NOMO-1 treated with dmso at 0.1 percent for 144 hours (cell line): ENCODE results near the gene COLEC12.
"Not testable (repeated sequence)": the region's sequence is repeated elsewhere in the genome, so short reads cannot be mapped to it uniquely, and the experiment has no call there.

Source experiments
- DNase-seq: peaks from one replicate; lab custom pipeline; 2025; ENCODE audit not compliant: unreplicated experiment; lab: John Stamatoyannopoulos, UW

Gene COLEC12

DNA sequence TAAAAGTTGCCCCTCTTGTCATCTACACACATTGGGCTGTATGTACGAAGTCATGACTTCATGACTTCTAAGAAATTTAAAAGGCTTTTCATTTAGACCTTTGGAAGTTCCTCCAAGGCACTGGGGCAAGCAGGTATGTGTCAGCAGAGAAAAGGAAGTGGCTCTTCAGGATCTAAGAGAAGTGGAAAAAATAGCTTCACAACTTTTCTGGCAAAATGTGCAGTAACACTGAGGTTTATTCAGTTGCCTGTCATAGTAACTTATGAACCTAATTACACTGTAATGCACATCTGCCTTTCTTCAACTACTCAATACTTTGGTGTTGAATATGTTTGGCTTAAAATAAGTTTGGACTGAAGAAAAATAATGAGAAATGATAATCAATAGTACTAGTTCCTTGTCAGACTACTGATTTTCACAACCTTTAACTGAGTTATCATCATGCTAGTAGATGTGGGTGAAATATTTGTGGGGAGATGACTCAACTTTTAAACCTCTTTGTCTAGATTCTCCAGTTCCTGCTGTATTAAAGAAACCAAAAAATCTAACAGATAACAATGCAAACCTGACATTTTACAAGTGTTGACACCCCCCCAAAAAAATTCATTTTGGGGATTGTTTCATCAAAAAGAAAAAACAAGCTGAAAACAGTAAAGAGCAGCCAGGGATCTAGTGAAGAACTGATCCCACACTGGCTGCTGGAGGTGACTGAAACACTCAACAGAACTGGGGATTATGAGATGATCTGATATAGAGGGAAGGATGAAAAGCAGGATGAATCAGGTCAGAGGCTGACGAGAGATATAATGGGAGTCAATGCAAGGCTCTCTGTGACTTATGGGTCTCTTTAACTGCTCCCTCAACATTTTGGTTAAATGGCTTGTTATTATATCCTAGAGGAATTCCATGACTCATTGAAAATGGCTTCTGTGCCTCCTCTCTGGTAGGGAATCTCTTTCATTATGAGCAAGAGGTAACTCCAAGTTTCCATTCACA, 84.6 kb downstream of the COLEC12 start:
- DNase-seq = no peak

DNA sequence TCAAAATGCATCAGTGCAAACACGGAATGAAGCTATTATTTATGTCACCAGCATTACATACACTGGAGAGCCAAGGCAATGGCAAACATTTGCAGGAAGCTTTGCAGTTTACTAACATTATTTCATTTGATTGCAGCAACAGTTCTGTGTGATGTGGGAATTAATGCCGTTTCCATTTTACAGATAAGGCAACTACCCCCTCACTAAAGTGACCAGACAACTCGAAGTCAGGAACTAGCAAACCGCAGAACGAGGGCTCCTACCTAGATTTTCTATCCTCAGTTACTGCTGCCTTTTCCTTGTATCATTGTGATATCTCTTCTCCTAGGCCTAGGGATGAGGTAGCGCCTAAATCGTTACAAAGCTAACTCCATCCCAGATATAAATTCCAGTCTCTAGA, 85.5 kb downstream of the COLEC12 start:
- DNase-seq = no peak

DNA sequence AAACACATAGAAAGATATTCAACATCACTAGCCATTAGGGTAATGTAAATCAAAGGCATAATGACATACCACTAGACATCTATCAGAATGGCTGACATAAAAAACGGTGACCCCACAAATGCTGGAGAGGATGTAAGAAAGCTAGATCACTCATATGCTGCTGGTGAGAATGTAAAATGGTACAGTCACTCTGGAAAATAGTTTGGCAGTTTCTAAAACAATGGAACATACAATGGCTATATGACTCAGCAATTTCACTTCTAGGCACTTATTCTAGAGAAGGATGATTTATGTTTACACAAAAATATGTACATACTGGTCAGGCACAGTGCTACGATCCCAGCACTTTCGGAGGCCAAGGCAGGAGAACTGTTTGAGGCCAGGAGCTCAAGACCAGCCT, 87.3 kb downstream of the COLEC12 start:
- no peak for DNase-seq

DNA sequence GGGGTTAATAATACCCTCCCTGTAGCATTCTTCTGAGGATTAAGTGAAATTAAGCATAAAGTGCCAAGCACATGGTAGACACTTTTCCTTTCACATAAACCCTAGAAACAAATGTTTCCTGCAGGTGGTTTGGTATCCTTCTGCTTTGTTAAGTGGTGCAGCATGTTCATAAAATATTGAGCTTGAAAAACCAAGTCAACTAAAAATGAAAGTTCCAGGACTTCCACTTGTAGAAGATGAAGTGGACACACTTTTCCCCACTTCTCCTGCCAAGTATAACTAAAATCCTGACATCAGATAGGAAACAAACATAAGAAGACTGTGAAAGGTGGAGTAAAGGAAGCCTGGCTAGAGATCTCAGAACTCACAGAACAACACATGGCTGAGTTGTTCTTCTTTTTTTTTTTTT, 90.5 kb downstream of the COLEC12 start:
- no peak for DNase-seq

DNA sequence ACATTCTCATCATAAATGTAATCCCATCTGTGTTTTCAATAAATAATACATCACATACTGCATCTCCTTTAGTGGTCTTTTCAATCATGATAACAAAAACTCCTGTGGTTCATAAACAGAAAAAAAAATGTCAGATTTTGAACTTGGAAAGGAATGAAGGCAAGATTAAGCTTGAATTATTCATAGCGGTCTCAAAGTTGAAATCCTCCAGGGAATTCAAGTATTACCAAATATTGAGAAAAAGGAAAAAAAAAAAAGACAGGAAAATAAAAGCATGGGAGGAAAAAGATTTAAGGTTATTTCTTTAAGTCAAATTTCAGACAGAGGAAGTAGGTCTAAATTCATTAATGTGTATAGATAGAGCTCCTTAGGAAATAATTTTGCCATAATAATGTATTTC, 92.1 kb downstream of the COLEC12 start:
- DNase-seq = no peak

DNA sequence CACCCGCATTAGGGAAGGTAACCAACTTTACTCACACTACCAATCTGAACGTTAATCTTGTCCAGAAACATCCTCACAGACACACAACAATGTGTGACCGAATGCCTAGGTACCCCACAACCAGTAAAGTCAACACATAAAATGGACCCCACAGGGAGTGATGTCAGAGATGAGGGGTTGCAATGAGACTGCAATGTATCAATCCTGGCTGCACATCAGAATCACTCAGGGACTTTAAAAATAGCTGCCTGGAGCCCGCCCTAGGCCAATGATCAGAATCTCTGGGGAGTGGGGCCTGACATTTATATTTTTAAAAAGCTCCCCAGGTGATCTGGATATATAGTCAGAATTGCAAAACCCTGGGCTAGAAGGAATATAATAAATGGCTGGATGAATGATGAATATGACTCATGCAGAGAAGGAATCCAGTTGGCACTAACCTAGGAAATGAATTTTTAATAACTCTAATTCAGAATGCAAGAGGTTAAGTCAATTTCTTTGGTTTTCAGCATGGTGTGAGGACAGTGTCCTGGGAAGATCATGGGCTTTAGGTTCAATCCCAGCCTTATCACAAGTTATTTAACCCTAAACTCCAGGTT, 92.8 kb downstream of the COLEC12 start:
- no peak for DNase-seq

DNA sequence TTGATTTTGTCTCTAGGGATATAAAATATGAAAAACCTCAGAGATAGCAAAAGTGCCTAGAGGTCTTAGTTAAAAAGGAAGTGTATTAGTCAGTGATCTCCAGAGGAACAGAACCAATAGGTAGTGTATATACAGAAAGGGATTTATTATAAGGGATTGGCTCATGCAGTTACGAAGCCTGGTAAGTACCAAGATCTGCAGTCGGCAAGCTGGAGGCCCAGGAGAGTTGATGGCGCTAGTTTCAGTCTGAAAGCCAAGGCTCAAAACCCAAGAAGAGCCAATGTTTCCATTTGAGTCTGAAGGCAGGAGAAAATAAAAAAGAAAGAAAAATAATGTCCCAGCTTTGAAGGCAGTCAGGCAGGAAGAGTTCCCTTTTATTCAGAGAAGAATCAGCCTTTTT, 93.3 kb downstream of the COLEC12 start:
- DNase-seq = no peak

DNA sequence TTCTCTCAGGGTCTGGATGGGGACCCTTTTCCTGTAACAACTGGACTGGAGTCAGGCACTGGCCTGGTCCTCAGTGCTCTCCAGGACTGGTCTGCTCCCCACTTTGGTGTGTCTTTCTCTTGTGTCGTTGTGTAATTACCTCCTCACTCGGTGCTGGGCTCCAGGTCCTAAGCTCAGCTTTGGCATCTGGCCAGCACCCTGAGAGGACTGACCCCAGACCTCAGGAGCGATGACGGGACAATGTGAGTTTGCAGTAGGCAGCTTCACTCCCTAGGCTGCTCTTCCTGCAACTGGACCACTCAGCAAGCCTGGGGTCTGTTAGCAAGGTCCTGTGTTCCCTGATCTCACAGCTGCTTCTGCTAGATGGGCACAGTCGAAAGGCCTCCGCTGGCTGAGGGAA, 93.8 kb downstream of the COLEC12 start:
- DNase-seq = no peak

DNA sequence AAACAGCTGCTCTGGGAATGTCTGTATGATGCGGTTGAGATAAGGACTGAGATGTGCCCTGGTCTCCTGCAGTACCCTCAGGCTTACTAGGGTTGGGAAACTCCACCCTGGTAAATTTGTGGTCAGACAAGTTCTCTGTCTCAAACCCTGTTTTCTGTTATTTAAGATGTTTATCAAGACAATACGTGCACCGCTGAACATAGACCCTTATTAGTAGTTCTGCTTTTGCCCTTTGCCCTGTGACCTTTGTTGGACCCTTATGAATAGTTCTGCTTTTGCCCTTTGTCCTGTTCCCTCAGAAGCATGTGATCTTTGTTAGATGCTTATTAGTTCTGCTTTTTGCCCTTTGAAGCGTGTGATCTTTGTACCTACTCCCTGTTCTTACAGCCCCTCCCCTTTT, 95.5 kb downstream of the COLEC12 start:
- DNase-seq = not testable (repeated sequence)

DNA sequence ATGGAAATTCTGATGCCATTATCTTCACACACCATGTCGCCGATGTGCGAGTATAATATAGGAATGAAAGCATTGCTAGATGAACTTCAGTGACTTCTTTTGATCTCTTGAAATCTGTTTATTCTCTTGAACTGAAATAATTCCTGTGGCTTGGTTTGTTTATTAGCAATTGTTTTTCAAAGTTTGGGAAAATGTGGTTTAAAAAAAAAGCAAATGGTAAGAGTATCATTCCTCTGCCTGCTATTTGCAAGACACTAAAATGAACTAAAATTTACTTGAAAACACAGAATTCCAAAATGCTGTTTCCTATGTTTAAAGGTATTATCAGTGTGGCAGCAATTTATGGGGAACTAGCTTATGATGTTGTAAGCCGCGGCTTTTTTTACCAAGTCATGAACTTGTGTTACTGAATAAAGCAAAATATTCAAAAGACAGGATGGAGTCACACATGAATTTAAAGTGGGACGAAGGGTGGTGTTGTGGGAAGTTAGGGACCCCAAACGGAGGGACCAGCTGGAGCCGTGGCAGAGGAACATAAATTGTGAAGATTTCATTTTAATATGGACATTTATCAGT, 96.4 kb downstream of the COLEC12 start:
- DNase-seq = no peak

DNA sequence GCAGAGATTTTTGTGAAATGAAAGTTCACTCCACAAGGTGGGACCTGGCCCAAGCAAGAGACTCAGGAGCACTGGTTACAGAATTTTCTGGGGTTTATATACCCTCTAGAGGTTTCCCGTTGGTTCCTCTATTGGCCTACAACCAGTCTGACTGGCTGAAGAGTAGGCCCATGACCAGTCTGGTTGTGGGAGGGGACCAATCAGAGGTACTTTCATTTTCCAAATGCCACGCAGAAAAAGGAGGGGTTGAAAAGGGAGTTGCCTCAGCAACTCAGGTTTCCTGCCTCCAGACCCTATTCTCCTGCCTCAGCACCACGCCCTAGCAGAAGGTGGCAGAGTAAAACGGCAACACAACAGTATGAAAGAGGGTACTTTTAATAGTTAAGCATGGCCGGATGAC, 98.4 kb downstream of the COLEC12 start:
- no peak for DNase-seq

DNA sequence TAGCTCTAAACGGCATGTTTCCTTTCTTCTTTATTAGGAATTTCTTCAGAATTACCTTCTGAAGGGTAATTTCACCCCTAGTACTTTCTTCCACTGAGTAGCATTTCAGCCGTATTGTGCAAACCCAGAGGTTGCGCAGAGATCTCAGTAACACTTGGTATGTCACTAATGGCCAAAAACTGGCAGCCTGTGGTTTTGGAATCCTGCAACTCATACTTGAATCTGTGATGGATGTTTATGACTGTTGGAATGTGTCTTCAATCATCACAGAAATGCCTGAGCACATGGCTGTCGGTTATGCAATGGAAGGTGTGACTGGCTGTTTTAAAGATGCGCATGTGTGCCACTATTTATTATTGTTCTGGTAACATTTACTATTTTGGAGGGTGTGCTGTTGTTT, 100.0 kb downstream of the COLEC12 start:
- DNase-seq = peak; percentile 83

DNA sequence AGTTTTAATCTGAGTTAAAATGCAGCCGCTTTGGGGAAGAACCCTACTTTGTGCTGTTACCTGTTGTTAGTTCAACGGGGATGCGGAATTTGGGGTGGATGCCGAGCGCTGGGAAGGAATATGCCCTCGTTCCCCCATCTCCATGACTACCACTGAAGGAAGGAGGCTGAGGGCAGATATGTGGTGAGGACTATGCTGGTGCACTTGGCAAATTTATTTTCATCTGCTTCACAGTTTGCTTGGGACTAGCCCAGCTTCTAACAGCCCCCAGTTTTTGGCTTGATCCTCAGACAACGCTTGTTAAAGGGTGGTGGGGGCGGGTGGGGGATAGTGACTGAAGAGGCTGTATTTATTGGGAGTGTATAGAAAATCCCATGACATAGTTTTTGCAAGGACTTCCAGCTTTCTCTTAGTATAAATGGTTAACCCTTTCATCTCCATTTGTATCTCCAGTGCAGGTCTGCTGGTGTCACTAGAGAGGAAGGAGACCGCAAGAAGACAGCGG, 100.8 kb downstream of the COLEC12 start:
- no peak for DNase-seq

DNA sequence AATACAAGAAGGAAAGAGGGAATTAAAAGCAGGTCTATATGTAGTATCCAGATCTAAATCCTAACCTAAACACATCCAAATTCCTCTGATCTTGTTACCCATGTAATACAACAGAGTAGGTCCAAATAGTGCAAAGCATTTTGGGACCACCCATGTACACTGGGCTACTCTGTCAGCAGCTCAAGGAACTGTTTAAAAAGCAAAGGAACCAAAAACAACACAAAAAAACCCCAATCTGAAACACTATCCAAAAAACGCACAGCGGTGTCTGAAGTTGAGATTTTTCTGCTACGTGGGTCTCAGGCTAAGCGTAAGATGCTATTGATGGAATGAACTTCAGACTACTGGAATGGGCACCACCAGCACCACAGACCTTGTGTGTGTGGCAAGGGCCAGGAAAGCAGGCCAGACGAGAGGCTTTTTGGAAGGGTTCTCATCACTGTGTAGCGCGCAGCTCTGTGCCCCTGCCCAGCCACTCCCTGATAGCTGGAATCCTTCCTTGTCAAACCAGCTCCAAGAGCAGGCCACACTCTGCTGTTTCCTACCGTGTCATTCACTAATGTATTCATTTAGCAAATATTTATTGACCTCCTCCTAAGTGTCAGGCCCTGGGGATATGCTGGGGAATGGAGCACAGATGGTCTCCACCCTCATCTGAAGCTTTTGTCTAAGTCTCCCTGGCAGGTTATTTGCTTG, 101.4 kb downstream of the COLEC12 start:
- DNase-seq = no peak

DNA sequence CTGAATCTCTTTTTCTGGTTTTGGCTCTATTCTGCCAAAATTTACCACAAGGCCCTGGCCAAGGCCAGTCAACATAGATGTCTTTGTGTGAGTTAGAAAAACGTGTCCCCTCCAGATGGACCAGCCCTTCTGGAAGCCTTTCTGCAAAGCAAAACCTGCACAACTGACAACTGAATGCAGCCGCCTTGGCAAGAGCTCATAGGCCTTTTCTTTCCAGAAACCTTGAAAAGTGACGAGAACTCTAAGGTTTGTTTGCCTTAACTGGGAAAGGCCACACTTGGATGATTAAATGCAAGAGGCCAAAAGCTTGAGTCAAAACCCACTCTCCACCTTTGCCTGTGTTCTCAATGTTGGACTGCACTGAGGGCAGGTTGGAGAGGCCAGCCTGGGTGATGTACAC, 103.9 kb downstream of the COLEC12 start:
- DNase-seq = no peak

DNA sequence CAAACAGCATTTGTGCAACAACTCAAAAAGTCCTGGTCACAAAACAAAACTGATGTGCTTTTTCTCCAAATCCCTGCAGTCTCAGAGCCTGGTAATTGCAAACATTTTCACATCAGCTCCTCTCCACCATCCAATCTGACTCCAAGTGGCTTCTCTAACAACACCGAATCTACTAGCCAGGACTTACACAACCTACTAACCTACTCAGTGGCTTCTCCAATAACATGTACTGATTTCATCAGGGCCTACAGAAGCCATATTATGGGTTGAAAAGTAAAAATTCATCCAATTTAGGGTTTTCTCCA, 104.3 kb downstream of the COLEC12 start:
- DNase-seq = no peak

DNA sequence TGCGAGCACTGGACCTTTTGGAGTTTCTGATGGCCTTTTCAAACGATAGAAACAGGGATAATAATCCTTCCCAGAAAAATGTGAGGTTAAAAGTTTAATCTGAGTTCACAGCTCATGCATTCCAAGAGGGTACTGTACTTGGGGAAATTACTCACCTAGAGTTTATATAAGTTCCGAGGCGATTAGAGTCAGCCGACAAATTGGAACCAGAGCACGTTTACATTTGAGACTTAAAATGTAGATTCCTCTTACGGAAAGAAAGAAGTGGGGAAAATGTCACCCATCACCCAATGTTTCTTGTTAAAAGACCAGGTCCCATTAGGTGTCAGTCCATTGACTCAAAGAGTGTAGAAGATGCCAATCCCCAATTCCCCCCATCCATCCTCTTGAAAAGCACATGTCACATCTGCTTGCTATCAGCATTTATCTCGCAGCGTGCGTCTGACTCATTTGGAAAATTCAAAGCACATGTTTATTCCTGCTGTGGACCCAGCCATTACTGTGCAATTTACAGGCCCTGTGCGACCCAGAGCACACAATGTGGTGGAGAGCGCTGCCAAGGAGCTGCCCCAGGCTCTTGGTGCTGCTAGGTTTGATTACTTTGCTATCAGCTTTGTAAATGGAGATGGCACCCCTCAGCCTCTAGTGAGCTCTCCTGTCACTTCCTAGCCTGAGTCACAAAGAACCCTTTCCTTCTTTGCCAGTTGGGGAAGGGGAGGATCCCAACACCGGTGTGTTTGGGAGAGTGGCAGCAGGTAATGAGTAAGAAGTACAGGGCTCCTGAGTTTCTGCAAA, 104.8 kb downstream of the COLEC12 start:
- no peak for DNase-seq

DNA sequence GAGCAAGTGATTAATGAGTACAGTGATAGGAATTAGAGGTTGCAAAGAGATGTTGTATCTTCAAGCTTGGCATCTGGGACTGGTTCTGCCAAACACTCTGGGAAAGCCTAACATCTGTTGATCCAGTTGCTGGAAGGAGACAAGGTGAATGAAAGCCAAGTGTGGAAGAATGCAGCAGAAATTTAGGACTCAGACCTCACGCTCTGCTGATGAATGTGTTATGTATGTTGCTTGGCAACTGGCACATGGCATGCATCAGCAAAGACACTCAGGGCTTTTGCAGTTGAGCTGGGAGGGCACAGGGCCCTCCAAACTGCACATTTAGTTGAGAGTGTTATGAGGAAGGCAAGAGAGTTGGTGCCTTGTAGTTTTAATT, 105.5 kb downstream of the COLEC12 start:
- no peak for DNase-seq

DNA sequence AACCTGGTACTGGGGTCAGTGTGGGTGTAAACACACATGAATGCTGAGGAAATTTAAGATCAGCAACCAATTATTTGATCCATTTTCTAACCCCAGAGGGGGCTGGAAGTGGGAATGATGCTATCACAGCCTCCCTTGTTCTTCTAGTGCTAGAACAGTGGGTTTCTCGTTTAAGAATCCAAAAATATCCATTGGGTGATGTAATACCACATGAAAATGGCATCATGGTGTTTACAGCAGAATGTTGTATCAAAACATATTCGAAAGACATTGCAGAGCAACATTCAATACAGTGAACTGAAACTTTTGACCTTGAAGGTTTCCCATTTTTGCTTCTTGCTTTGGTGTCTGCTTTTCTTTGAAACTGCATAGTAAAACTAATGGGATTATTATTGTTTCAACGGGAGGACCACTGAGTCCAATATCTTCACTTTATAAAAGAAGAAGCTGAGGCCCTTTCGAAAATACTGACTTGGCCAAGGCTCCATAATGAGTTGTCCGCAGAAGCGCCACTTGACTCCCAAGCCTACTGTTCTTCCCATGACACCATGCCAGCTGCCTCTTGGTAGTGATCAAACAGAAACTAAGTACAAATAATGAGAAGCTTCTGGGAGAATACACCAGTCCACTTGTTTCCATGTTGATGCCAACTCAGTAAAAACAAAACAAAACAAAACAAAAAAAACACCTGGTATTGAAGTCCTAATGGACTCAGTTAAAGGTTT, 106.1 kb downstream of the COLEC12 start:
- no peak for DNase-seq

DNA sequence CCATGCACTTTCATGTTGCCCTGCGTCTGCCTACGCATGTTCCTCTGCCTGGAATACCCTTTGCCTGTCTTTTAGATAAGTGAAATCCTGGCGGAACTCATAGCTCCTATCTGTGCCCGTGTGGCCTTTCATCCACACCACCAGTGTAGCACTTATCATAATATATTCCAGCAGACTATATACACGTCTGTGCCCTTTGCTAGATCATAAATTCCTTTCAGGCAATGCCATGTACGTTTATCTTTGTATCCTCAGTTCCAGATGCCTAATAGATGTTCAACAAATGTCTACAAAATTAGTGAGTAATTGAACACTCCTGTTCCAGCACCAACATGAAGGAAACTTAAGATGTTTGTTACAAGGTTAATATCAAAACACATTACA, 106.9 kb downstream of the COLEC12 start:
- no peak for DNase-seq
